Loucy (cell line): ENCODE data around the gene SBK2.
A peak's percentile ranks its signal among the peaks of the same experiment; 100 is the strongest.

ENCODE experiments used
- H2AFZ ChIP-seq: fragments of 200-600 bp; sonication (generic); 2 replicates; pipeline ENCODE4 v1.6.0; 2016; ENCODE audit warnings: antibody characterized with exemption, mild to moderate bottlenecking, low read length, moderate library complexity
- H3F3A ChIP-seq: fragments of 200-600 bp; 2 replicates; pipeline ENCODE4 v1.6.0; 2016; ENCODE audit warnings: antibody characterized with exemption, low read depth, mild to moderate bottlenecking
- H3K27me3 ChIP-seq: fragments of 200-600 bp; sonication (generic); 2 replicates; pipeline ENCODE4 v1.6.1; 2014; ENCODE audit warnings: low read length, mild to moderate bottlenecking; ENCODE audit not compliant: insufficient read depth, poor library complexity, severe bottlenecking
- H3K36me3 ChIP-seq: fragments of 200-600 bp; sonication (generic); 2 replicates; pipeline ENCODE4 v1.6.1; 2016; ENCODE audit warnings: low read length; ENCODE audit not compliant: insufficient read depth
- H3K4me1 ChIP-seq: fragments of 200-600 bp; sonication (generic); 2 replicates; pipeline ENCODE4 v1.5.1; 2014; ENCODE audit warnings: low read length, mild to moderate bottlenecking; ENCODE audit not compliant: insufficient read depth, poor library complexity, severe bottlenecking
- H3K4me2 ChIP-seq: fragments of 200-600 bp; sonication (generic); 2 replicates; pipeline ENCODE4 v1.6.0; 2014; ENCODE audit warnings: antibody characterized with exemption, low read length, low read depth, mild to moderate bottlenecking; ENCODE audit not compliant: poor library complexity, severe bottlenecking
- H3K4me3 ChIP-seq: fragments of 200-600 bp; sonication (generic); 2 replicates; pipeline ENCODE4 v1.5.1; 2014; ENCODE audit warnings: low read length, mild to moderate bottlenecking, mixed read lengths; ENCODE audit not compliant: poor library complexity, severe bottlenecking
- H3K79me2 ChIP-seq: fragments of 200-600 bp; sonication (generic); 2 replicates; pipeline ENCODE4 v1.6.1; 2014; ENCODE audit warnings: low read length; ENCODE audit not compliant: insufficient read depth
- H3K9ac ChIP-seq: fragments of 200-600 bp; sonication (generic); 2 replicates; pipeline ENCODE4 v1.6.0; 2014; ENCODE audit warnings: mild to moderate bottlenecking, low read depth, low read length, moderate library complexity; ENCODE audit not compliant: poor library complexity, severe bottlenecking
- H3K9me2 ChIP-seq: fragments of 200-600 bp; sonication (generic); replicated peaks from 2 replicates; pipeline ENCODE4 v1.6.1; 2016; ENCODE audit warnings: low read depth, low read length, mixed read lengths
- H3K9me3 ChIP-seq: fragments of 200-600 bp; sonication (generic); 2 replicates; pipeline ENCODE4 v1.6.1; 2014; ENCODE audit warnings: mild to moderate bottlenecking, antibody characterized with exemption, low read length, low read depth; ENCODE audit not compliant: insufficient read depth
- H4K20me1 ChIP-seq: fragments of 200-600 bp; sonication (generic); 2 replicates; pipeline ENCODE4 v1.6.0; 2014; ENCODE audit warnings: antibody characterized with exemption, low read length, mild to moderate bottlenecking; ENCODE audit not compliant: insufficient read depth, poor library complexity, severe bottlenecking
- CTCF ChIP-seq: fragments of 200-600 bp; sonication (generic); conservative IDR thresholded peaks from 2 replicates; pipeline ENCODE4 v1.5.1; 2014; ENCODE audit warnings: mild to moderate bottlenecking, antibody characterized with exemption, low read length
- EZH2phosphoT487 ChIP-seq: fragments of 200-600 bp; IDR thresholded peaks from 2 replicates; pipeline ENCODE4 v1.6.1; 2018; ENCODE audit warnings: antibody characterized with exemption, mild to moderate bottlenecking, moderate library complexity, borderline replicate concordance

SBK2 gene

GRCh38 chr19:55581823-55582223, 44.9 kb upstream of the SBK2 start:
- Histone ChIP-seq H3K36me3 (peaks cover 5% of the 10 kb centered on the region; the same call in 1 of the 2 replicates), H3K4me1 (peaks cover 20% of the 10 kb centered on the region), H3K4me3 (no peak overlapping the region), H3K9ac (no peak overlapping the region), H3F3A (peaks cover 11% of the 10 kb centered on the region; the same call in 1 of the 2 replicates), H3K9me2 (no peaks in the 10 kb centered on the region), H3K4me2 (no peak overlapping the region), H3K27me3 (no peaks in the 10 kb centered on the region), H3K79me2 (peaks cover 28% of the 10 kb centered on the region), H2AFZ (no peak overlapping the region), H4K20me1 (peaks cover 4% of the 10 kb centered on the region), H3K9me3 (no peaks in the 10 kb centered on the region)
- TF ChIP-seq EZH2phosphoT487: no peak
- no peak for TF ChIP-seq CTCF

GRCh38 chr19:55581145-55581822, 44.4 kb upstream of the SBK2 start:
- Histone ChIP-seq H3K36me3 (peaks cover 6% of the 10 kb centered on the region; the same call in 1 of the 2 replicates), H3K9me3 (no peaks in the 10 kb centered on the region), H3K9ac (peak overlapping the region; percentile 98), H2AFZ (peak overlapping the region; percentile 91), H3K9me2 (no peaks in the 10 kb centered on the region), H4K20me1 (peaks cover 4% of the 10 kb centered on the region), H3K79me2 (peaks cover 28% of the 10 kb centered on the region), H3F3A (peaks cover 11% of the 10 kb centered on the region; the same call in 1 of the 2 replicates), H3K4me3 (peak overlapping the region; percentile 94), H3K4me1 (peaks cover 15% of the 10 kb centered on the region), H3K27me3 (no peaks in the 10 kb centered on the region), H3K4me2 (peak overlapping the region; percentile 79)
- TF ChIP-seq CTCF: no peak
- no peak for TF ChIP-seq EZH2phosphoT487

GRCh38 chr19:55580628-55581144, 43.8 kb upstream of the SBK2 start, which contains the start of gene ZNF579:
Gene ZNF579, minus strand, starts transcription at chr19:55580848. Its CDS starts 1,209 bp downstream, at chr19:55579639.
- Histone ChIP-seq H2AFZ (peak within 1 kb of the TSS; percentile 91), H3K4me2 (peak within 1 kb of the TSS; percentile 79), H3K27me3 (no peaks in the 10 kb centered on the region)

More at GRCh38 chr19:55580628-55581144, 43.8 kb upstream of the SBK2 start, which contains the start of gene ZNF579:
- Histone ChIP-seq H3K9ac (peak within 1 kb of the TSS; percentile 98), H3K9me3 (no peaks in the 10 kb centered on the region), H3K36me3 (peaks cover 6% of the 10 kb centered on the region; the same call in 1 of the 2 replicates), H3K4me3 (peak within 1 kb of the TSS; percentile 94), H3K79me2 (peaks cover 28% of the 10 kb centered on the region), H3F3A (peaks cover 11% of the 10 kb centered on the region; the same call in 1 of the 2 replicates), H3K4me1 (peaks cover 10% of the 10 kb centered on the region), H3K9me2 (no peaks in the 10 kb centered on the region), H4K20me1 (peaks cover 4% of the 10 kb centered on the region)
- TF ChIP-seq CTCF (no peak), EZH2phosphoT487 (no peak)
